GM18868 (cell line): ENCODE measurements around the gene PARD3B.

Experiments
- ATAC-seq: cut with Tn5 transposase; IDR thresholded peaks from one replicate; pipeline ENCODE4 v1.9.1; 2021; ENCODE audit warnings: mild to moderate bottlenecking, moderate library complexity; ENCODE audit not compliant: unreplicated experiment

Gene PARD3B

GRCh38 chr2:205520311-205520710 is 975.0 kb downstream of the PARD3B start:
- no peak for ATAC-seq

GRCh38 chr2:205524656-205525055 is 979.4 kb downstream of the PARD3B start:
- ATAC-seq, result no peak

DNA sequence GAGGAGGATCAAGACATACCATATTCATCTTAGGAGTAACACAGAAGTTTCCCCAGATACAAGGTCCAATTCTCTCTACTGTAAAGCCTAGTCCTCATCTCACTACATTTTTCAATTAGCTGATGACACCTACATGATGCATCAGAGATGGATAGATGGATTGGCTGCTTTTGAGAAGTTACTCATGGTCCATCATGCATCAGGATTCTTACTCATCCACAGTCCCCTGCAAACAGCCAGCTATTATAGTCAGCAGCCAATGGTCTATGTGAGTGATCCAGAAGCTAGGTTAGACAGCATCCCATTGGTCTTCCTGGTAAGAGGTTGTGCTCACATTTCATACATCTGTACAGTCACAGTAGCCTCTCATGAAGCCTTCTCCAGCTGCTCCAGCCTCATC is 982.5 kb downstream of the PARD3B start:
- ATAC-seq, result no peak

DNA sequence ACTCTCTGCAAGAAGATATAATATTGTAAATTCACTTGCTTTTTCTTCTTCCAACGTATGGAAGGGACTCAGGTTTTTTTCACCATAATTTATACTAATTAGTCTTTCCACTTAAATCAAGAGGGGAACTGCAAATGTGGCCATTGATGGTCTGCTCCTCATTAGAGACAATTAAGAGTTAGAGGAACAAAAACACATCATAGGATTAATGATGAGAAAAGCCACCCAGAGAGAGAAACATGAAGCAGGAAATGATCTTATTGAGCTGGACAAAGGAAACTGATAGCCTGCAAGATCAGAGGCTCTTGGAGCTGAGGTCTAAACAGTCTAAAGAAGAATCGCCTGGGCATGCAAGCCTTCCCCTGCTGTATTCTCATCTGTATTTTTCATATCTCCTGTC is 985.8 kb downstream of the PARD3B start:
- ATAC-seq, result no peak

- no peak for ATAC-seq
Observed at GRCh38 chr2:205531489-205532148, 986.3 kb downstream of the PARD3B start.

- no peak for ATAC-seq
Observed at GRCh38 chr2:205535001-205535400, 989.7 kb downstream of the PARD3B start.

- ATAC-seq, result no peak
Observed at GRCh38 chr2:205539603-205540002, 994.3 kb downstream of the PARD3B start.

DNA sequence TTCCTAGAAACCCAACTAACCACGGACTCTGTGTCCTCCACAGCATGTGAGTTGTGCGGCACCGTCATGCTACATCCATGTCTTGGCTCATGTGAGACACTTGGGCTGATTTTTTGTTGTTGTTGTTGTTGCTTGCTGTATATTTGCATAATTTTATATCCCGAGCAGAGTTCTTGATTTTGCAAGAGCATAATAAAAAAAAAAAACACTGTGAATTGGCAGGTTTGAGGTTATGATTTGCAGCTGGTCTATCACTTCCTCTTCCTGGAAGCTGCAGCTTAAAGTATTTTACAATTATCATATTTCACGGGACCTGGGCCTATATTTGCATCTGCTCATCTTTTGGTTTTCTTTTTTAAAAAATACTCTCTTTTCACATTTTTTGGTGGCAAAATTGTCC is 994.8 kb downstream of the PARD3B start:
- ATAC-seq, result no peak

GRCh38 chr2:205543262-205543843 is 998.1 kb downstream of the PARD3B start:
- ATAC-seq, result no peak

DNA sequence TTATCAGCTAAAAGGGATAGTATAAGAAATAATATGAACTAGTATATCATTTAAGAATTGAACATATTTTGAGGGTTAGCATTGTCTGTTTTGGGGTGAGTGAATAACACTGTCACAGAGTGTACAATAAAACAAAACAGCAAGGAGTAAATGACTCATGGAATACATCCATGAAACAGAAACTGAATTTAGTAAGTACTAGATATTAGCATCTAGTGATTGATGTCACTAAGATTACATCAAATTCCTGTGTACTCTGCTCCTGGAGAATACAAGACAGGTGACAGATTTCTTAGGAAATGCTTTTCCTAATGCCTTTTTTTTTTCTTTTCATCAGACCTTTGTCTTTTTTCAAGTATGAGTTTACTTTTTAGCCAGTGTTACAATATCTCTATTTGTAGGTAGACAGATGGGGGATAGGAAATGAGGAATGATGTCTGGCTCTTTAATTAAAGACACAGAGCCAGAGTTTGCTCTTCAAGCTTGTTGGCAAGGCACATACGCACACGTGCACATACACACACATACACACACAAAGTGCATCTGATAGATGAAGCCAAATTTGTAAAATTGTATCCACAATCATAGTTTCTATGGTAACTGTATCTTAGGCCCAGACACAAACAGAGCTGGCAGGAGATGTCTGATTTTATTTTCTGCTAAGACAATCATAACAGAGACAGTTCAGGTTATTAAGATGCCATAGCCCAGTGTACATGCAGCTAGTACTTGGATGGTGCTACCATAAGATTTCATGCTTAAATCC is 998.8 kb downstream of the PARD3B start:
- no peak for ATAC-seq

GRCh38 chr2:205545971-205546816 is 1000.9 kb downstream of the PARD3B start:
- ATAC-seq, result no peak

DNA sequence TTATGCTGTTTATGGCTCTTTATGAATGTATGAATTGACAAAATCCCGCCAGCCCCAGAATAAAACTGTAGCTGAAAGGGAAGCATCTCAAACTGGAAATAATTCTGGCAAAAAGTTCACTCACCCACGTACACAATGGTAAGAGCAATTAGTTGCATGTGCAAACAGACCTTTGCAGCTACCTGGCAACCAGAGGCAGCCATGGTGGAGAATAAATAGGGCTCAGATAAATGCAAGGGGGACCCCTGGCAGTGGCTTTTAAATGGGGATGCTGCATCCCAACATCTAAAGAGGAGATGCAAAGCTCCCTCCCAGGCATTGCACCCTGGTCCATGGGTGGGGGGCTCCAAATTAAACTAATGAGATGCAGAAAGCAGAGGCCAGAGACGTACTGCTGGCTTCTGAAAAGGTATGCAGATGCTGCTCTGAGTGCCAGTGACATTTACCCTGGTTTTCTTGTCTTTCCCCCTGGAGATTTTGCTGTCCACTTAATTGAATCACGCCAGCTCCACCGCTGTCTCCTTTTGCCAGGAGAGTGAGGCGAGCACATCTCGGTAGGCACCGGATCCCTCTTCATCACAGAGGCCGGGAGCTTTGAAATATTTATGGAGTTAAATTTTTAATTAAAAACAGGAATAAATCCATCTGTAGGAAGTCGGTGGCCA is 1010.4 kb downstream of the PARD3B start:
- no peak for ATAC-seq

GRCh38 chr2:205556357-205556756 is 1011.1 kb downstream of the PARD3B start:
- no peak for ATAC-seq

- no peak for ATAC-seq
Observed at GRCh38 chr2:205556841-205557539, 1011.7 kb downstream of the PARD3B start.

GRCh38 chr2:205557873-205558272 is 1012.6 kb downstream of the PARD3B start:
- ATAC-seq, result no peak

GRCh38 chr2:205561441-205561840 is 1016.2 kb downstream of the PARD3B start:
- no peak for ATAC-seq

DNA sequence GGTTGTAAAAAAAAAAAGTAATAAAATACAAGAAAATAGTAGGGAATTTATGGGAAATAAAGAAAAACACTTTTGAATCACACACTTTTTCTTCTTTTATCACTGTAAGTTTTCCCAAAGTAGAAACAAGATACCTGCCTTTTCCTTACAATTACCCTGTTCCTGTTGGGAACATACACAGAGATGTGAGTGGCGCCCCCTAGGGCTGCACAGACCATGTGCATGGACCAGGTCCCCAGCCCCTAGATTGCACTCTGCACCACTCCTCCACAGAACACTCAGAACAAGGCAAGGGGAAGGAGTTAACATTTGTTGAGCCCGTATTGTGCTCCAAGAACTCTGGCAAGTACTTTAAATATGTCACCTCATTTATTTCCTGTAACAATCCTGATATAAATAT is 1018.4 kb downstream of the PARD3B start:
- no peak for ATAC-seq

GRCh38 chr2:205564346-205565141 is 1019.3 kb downstream of the PARD3B start:
- ATAC-seq, result no peak

DNA sequence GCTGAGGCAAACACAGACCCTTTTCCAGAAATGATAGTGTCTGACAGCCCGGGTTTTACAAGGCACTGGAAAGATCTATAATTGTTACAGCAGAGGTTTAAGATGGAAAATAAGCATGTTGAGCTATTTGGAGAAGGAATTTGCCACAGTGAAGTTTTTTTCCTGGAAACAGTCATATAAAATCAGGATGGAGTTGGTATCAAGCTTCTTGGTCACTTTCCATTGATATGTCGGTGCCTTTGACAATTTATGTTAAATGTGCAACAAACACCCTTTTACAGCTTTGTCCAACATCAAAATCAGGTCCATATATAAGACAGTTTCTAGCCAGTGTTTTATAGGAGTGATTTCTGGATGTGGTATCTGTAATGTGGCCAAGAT is 1019.9 kb downstream of the PARD3B start:
- ATAC-seq, result no peak
